HepG2 (cell line): Measurements from ENCODE around the gene STIMATE. TPM values are rescaled to one million over a fixed set of nuclear protein-coding genes. Genes with fewer than 3 reads are reported as not detected.

Experiments used
- CBX2 ChIP-seq, 2 experiments: fragments of 200-600 bp in 1 of 2; sonication (generic); formaldehyde crosslinking in 1 of 2; IDR thresholded peaks; 2 replicates each; pipeline versions ENCODE4 v1.7.0 to v1.8.1; 2018 to 2022; ENCODE audit warnings: low read depth in 2 of 2, low read length in 1 of 2, mild to moderate bottlenecking in 1 of 2, missing genetic modification reagents in 1 of 2
- CEBPB ChIP-seq: IDR thresholded peaks from 2 replicates; pipeline ENCODE4 v1.6.1; 2011; ENCODE audit warnings: low read depth, low read length, improper control_type of control experiment, borderline replicate concordance
- CEBPG ChIP-seq: IDR thresholded peaks from 2 replicates; pipeline ENCODE4 v1.6.1; 2016
- FOXP1 ChIP-seq, 2 experiments: fragments of 450-650 bp in 1 of 2; IDR thresholded peaks; 2 replicates each; pipeline ENCODE4 v1.6.1; 2017 to 2018; ENCODE audit warnings: antibody characterized with exemption in 1 of 2
- LCORL ChIP-seq, 2 experiments: fragments of 450-650 bp in 1 of 2; sonication (generic) in 1 of 2; formaldehyde crosslinking in 1 of 2; IDR thresholded peaks; 2 replicates each; pipeline versions ENCODE4 v1.5.0 to v1.6.1; 2017 to 2020; ENCODE audit warnings: antibody characterized with exemption in 1 of 2, missing genetic modification reagents in 1 of 2
- POLR2AphosphoS2 ChIP-seq: IDR thresholded peaks from 2 replicates; pipeline ENCODE4 v1.6.1; 2011; ENCODE audit warnings: low read depth, low read length, improper control_type of control experiment
- ZNF496 ChIP-seq: sonication (generic); formaldehyde crosslinking; IDR thresholded peaks from 2 replicates; pipeline ENCODE4 v1.8.1; 2023; ENCODE audit warnings: mild to moderate bottlenecking, moderate library complexity, missing genetic modification reagents; ENCODE audit not compliant: insufficient replicate concordance
- ZNF562 ChIP-seq: sonication (generic); formaldehyde crosslinking; IDR thresholded peaks from 2 replicates; pipeline ENCODE4 v1.8.0; 2022; ENCODE audit warnings: missing genetic modification reagents, borderline replicate concordance
- ZNF580 ChIP-seq: IDR thresholded peaks from 2 replicates; pipeline ENCODE4 v1.6.1; 2016; ENCODE audit warnings: low read depth, borderline replicate concordance
- ZNF687 ChIP-seq: sonication (generic); formaldehyde crosslinking; IDR thresholded peaks from 2 replicates; pipeline ENCODE4 v1.5.1; 2020; ENCODE audit warnings: mild to moderate bottlenecking, missing genetic modification reagents, moderate library complexity
- polyA plus RNA-seq, 8 experiments: library from polyadenylated mRNA; depleted of rRNA in 3 of 8; stranded (reverse) in 7 of 8; unstranded in 1 of 8; fragments of >200 nt; fragmentation: Illumina TruSeq in 4 of 8; extraction: Trizol in 4 of 8; gene quantifications; 2 replicates each; pipeline versions ENCODE4 v1.2.1 to v1.2.3, GENCODE V29; 2011 to 2016; ENCODE audit warnings: low read depth in 4 of 8, missing spikeins in 1 of 8, mixed read lengths in 1 of 8; ENCODE audit not compliant: insufficient read depth in 1 of 8
- total RNA-seq, 5 experiments: library from RNA; depleted of rRNA; stranded (reverse); fragments of >200 nt; fragmentation: Illumina TruSeq; extraction: Trizol; gene quantifications; 2 replicates each; pipeline ENCODE4 v1.2.3, GENCODE V29; 2016; ENCODE audit warnings: low read depth in 1 of 5

STIMATE gene
- total and polyA plus RNA-seq, 2 of the 13 experiments (the other 11 are each of a cell fraction or from before 2014, with no cell fraction given): 5.7 to 11.7 TPM

DNA sequence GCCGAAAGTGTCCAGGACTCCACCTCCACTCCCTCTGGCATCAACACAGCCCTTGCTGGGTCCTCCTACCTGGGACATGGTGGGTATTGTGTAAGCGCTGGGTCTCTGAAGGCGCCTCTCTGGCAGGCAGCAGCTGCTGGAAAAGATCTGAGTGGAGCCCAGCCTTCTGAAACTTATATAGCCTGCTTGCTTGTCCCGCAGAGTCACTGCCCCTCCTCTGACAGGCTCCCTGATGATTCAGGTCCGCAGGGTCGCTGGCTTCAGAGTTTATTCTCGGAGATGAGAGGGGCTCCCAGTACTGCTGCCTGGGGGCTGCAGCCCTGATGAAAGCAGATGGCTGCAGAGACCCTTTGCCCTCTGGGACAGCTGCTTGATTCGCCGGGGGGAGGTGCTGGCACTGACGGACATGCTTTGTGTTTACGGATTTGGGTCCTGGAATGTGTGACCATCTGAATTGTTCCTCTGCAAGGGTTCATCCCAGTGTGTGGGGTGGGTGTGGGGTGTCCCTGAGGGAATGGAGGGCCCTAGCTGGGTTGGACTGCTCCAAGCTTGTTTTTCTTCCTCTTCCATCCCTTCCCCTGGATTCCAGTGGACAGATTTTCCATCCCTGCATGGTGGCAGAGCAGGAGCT is 62.4 kb downstream of the STIMATE start, which contains the start of gene MUSTN1 (continued):
- no peak for TF ChIP-seq FOXP1 (IDR thresholded peaks at IDR 0.05)
- no peak for TF ChIP-seq FOXP1 (CRISPR knock-in tag; IDR thresholded peaks at IDR 0.05)
- 0 out of 2 replicates have a peak, but pooled peaks have one; percentile 13 for TF ChIP-seq ZNF687 (CRISPR knock-in tag)
- no peak for TF ChIP-seq POLR2AphosphoS2
- no peak for TF ChIP-seq CBX2 (IDR thresholded peaks at IDR 0.05; ENCODE audit: low read depth, low read length)
- TF ChIP-seq CBX2 (CRISPR knock-in tag; IDR thresholded peaks at IDR 0.05; ENCODE audit: low read depth): no peak
- TF ChIP-seq CEBPB: peak; percentile 70
- no peak for TF ChIP-seq LCORL (IDR thresholded peaks at IDR 0.05)
- 0 out of 2 replicates have a peak, but pooled peaks have one; percentile 11 for TF ChIP-seq LCORL (CRISPR knock-in tag; IDR thresholded peaks at IDR 0.05)
- TF ChIP-seq CEBPG (CRISPR knock-in tag): peak; percentile 53
- TF ChIP-seq ZNF580: 0 out of 2 replicates have a peak, but pooled peaks have one; percentile 9
- no peak for TF ChIP-seq ZNF496 (CRISPR knock-in tag)
- TF ChIP-seq ZNF562 (CRISPR knock-in tag): no peak
